ENCODE measurements around the gene GALR3. TPM values are rescaled to one million over a fixed set of nuclear protein-coding genes. Genes with fewer than 3 reads are reported as not detected.
"Not testable (repeated sequence)": the region's sequence is repeated elsewhere in the genome, so short reads cannot be mapped to it uniquely, and the experiment has no call there.

The GALR3 gene
- total and polyA plus RNA-seq, 5 donors = not detected

DNA sequence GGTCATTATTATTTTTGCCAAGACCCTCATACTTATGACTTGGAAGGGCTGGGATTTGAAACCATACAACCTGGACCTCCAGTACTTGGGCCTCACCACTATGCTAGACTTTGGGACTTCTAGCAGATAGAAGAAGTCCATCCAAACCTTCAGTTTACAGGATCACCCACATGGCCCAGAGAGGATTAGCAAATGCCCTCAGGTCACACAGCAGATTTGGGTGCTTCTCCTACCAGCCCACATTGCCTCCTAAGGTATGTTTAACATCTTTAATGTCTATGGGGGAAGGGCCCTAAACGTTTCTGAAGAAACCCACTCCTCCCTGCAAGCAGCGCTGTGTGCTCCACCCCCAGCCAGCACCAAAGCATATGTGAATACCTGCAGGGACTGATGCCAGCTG, 32.9 kb upstream of the GALR3 start:
- DNase-seq (no peak), ATAC-seq (no peak)
- H3K4me3 ChIP-seq (ENCODE audit: low read length) = no peak overlapping the region
- no peaks in the 10 kb centered on the region for H3K4me1 ChIP-seq (ENCODE audit: control insufficient read depth, insufficient read depth, low read length)
- WGBS = 63% methylated on average over 2 of the region's 2 CpGs
- no peaks in the 10 kb centered on the region for H3K27me3 ChIP-seq (ENCODE audit: control insufficient read depth, insufficient read depth)
- intact Hi-C loops (cut with DNase I) = loop anchor here (5.0 to 10.0 kb wide), 2 partner anchors 145 to 148 kb away; no protein-coding TSS in a partner anchor
- no peaks in the 10 kb centered on the region for H3K9me3 ChIP-seq (ENCODE audit: control insufficient read depth, low read length)
- H3K27ac ChIP-seq (ENCODE audit: low read length) = no peak overlapping the region

DNA sequence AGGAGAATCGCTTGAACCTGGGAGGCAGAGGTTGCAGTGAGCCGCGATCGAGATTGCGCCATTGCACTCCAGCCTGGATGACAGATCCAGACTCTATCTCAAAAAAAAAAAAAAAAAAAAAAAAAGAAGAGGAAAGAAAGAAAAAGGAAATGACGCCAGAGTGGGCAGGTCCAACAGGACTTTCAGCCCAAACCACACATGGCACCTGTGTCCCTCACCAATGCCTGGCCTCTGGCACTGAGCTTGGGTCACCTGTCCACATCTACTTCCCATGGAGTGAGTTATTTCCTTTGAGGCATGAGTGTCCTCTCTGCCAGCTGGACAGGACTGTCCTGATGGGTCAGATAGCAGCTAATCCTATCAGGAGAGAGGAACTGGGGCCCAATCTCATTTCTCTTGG, 30.7 kb upstream of the GALR3 start:
- intact Hi-C loops (cut with DNase I) = loop anchor here (5.0 to 10.0 kb wide), 2 partner anchors 148 to 150 kb away; no protein-coding TSS in a partner anchor
- 85% methylated on average over 6 of the region's 6 CpGs for WGBS
- H3K27ac ChIP-seq (ENCODE audit: low read length) = no peak overlapping the region
- H3K9me3 ChIP-seq (ENCODE audit: control insufficient read depth, low read length) = no peaks in the 10 kb centered on the region
- H3K27me3 ChIP-seq (ENCODE audit: control insufficient read depth, insufficient read depth) = no peaks in the 10 kb centered on the region
- H3K4me1 ChIP-seq (ENCODE audit: control insufficient read depth, insufficient read depth, low read length) = no peaks in the 10 kb centered on the region
- DNase-seq = peak in 1 of 3 donors; percentile 21
- H3K4me3 ChIP-seq (ENCODE audit: low read length) = no peak overlapping the region
- ATAC-seq = no peak

DNA sequence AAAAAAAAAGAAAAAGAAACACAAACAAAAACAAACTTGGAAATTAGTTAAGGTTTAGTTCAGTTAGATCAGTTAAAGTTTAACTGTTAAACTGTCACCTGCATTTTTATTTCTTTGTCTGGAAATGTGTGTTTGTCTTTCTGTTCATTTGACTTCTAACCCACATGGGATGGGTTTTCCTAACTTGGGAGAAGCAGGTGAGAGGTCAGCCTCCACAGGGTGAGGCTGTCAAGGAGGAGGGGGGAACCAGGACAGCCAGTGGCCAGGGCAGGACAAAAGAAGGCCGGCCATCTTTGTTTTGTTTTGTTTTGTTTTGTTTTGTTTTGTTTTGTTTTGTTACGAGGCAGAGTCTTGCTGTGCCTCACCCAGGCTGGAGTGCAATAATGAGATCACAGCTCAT, 28.8 kb upstream of the GALR3 start:
- ATAC-seq (no peak), DNase-seq (no peak)
- intact Hi-C loops (cut with DNase I) = loop anchor here (2.0 to 10.0 kb wide), 3 partner anchors 150 to 168 kb away; no protein-coding TSS in a partner anchor
- H3K4me3 ChIP-seq (ENCODE audit: low read length) = no peak overlapping the region
- no peaks in the 10 kb centered on the region for H3K4me1 ChIP-seq (ENCODE audit: control insufficient read depth, insufficient read depth, low read length)
- H3K27me3 ChIP-seq (ENCODE audit: control insufficient read depth, insufficient read depth) = no peaks in the 10 kb centered on the region
- no peak overlapping the region for H3K27ac ChIP-seq (ENCODE audit: low read length)
- WGBS = 82% methylated on average over 2 of the region's 2 CpGs
- no peaks in the 10 kb centered on the region for H3K9me3 ChIP-seq (ENCODE audit: control insufficient read depth, low read length)

- DNase-seq (no peak), ATAC-seq (no peak)
- Histone ChIP-seq H3K4me3 (ENCODE audit: low read length) (no peak overlapping the region), H3K9me3 (ENCODE audit: control insufficient read depth, low read length) (no peaks in the 10 kb centered on the region), H3K4me1 (ENCODE audit: control insufficient read depth, insufficient read depth, low read length) (no peaks in the 10 kb centered on the region), H3K27me3 (ENCODE audit: control insufficient read depth, insufficient read depth) (no peaks in the 10 kb centered on the region), H3K27ac (ENCODE audit: low read length) (no peak overlapping the region)
- WGBS = 79% methylated on average over 3 of the region's 3 CpGs
- intact Hi-C loops (cut with DNase I) = loop anchor here in 2 of 4 donors (10.0 kb wide), 1 partner anchor 151 kb away; no protein-coding TSS in a partner anchor
Measured at GRCh38 chr22:37796079-37796478, 27.1 kb upstream of the GALR3 start.

DNA sequence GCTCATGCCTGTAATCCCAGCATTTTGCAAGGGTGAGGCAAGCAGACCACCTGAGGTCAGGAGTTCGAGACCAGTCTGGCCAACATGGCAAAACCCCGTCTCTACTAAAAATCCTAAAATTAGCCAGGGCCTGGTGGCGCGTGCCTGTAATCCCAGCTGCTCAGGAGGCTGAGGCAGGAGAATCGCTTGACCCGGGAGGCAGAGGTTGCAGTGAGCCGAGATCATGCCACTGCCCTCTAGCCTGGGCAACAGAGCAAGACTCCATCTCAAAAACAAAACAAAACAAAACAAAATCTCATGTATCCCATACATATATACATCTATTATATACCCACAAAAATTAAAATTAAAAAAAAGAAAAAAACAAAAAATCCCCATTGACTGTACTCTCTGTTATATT, 25.9 kb upstream of the GALR3 start:
- H3K27ac ChIP-seq (ENCODE audit: low read length); ATAC-seq; H3K27me3 ChIP-seq (ENCODE audit: control insufficient read depth, insufficient read depth); H3K4me3 ChIP-seq (ENCODE audit: low read length); DNase-seq; H3K4me1 ChIP-seq (ENCODE audit: control insufficient read depth, insufficient read depth, low read length); H3K9me3 ChIP-seq (ENCODE audit: control insufficient read depth, low read length): not testable (repeated sequence)
- intact Hi-C loops (cut with DNase I) = loop anchor here in 2 of 4 donors (10.0 kb wide), 1 partner anchor 152 kb away; no protein-coding TSS in a partner anchor
- WGBS = 90% methylated on average over 7 of the region's 7 CpGs

- Histone ChIP-seq H3K4me1 (ENCODE audit: control insufficient read depth, insufficient read depth, low read length) (no peaks in the 10 kb centered on the region), H3K27me3 (ENCODE audit: control insufficient read depth, insufficient read depth) (no peaks in the 10 kb centered on the region), H3K9me3 (ENCODE audit: control insufficient read depth, low read length) (no peaks in the 10 kb centered on the region), H3K4me3 (ENCODE audit: low read length) (no peak overlapping the region), H3K27ac (ENCODE audit: low read length) (no peak overlapping the region)
- WGBS = 51% methylated on average over 14 of the region's 14 CpGs
- ATAC-seq (no peak), DNase-seq (peak in 1 of 3 donors; percentile 24)
- intact Hi-C loops (cut with DNase I) = loop anchor here in 2 of 4 donors (10.0 kb wide), 1 partner anchor 153 kb away; no protein-coding TSS in a partner anchor
Measured at GRCh38 chr22:37797874-37798500, 25.2 kb upstream of the GALR3 start.

DNA sequence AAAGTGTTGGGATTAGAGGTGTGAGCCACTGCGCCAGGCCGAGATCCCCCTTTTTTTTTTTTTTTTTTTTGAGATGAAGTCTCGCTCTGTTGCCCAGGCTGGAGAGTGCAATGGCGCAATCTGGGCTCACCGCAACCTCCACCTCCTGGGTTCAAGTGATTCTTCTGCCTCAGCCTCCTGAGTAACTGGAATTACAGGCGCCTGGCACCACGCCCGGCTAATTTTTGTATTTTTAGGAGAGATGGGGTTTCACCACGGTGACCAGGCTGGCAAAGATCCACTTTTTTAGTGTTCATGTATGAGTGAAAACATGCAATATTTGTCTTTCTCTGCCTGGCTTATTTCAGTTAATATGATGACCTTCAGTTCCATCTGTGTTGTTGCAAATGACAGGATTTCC, 23.2 kb upstream of the GALR3 start:
- not testable (repeated sequence) for H3K4me1 ChIP-seq (ENCODE audit: control insufficient read depth, insufficient read depth, low read length); H3K9me3 ChIP-seq (ENCODE audit: control insufficient read depth, low read length); H3K27ac ChIP-seq (ENCODE audit: low read length); ATAC-seq; H3K27me3 ChIP-seq (ENCODE audit: control insufficient read depth, insufficient read depth); H3K4me3 ChIP-seq (ENCODE audit: low read length)
- intact Hi-C loops (cut with DNase I) = loop anchor here in 2 of 4 donors (10.0 kb wide), 1 partner anchor 155 kb away; no protein-coding TSS in a partner anchor
- peak in 1 of 3 donors; percentile 13 for DNase-seq
- 76% methylated on average over 9 of the region's 9 CpGs for WGBS

DNA sequence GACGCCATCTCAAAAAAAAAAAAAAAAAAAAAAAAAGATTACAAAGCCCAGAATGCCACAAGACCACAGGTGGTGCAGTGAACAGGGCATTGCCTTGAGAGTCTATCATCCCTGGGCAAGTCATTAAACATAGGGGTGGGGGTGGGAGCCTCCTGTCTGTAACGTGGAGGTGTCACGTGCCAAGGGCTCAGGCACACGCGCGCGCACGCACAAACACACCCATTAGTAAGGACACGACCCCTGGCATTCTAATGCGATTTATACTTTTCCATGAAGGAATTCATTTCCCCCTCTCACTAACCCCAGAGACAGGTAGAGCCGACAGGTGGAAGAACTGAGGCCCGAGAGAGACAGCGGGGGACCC, 21.3 kb upstream of the GALR3 start:
- Histone ChIP-seq H3K27me3 (ENCODE audit: control insufficient read depth, insufficient read depth) (no peaks in the 10 kb centered on the region), H3K4me1 (ENCODE audit: control insufficient read depth, insufficient read depth, low read length) (peaks cover 5% of the 10 kb centered on the region), H3K9me3 (ENCODE audit: control insufficient read depth, low read length) (no peaks in the 10 kb centered on the region), H3K27ac (ENCODE audit: low read length) (no peak overlapping the region), H3K4me3 (ENCODE audit: low read length) (peak overlapping the region; percentile 58)
- DNase-seq = no peak
- 7% methylated on average over 13 of the region's 13 CpGs for WGBS
- no peak for ATAC-seq
- intact Hi-C loops (cut with DNase I) = no loop called here

- ATAC-seq (peak; percentile 35 to 46), DNase-seq (peak; percentile 72 to 89 (median 88))
- peaks cover 5% of the 10 kb centered on the region for H3K4me1 ChIP-seq (ENCODE audit: control insufficient read depth, insufficient read depth, low read length)
- H3K27ac ChIP-seq (ENCODE audit: low read length) = no peak overlapping the region
- 2% methylated on average over 63 of the region's 63 CpGs for WGBS
- no peaks in the 10 kb centered on the region for H3K9me3 ChIP-seq (ENCODE audit: control insufficient read depth, low read length)
- peak overlapping the region; percentile 58 for H3K4me3 ChIP-seq (ENCODE audit: low read length)
- no peaks in the 10 kb centered on the region for H3K27me3 ChIP-seq (ENCODE audit: control insufficient read depth, insufficient read depth)
- intact Hi-C loops (cut with DNase I) = no loop called here
Measured at GRCh38 chr22:37802310-37803194, 20.6 kb upstream of the GALR3 start.

DNA sequence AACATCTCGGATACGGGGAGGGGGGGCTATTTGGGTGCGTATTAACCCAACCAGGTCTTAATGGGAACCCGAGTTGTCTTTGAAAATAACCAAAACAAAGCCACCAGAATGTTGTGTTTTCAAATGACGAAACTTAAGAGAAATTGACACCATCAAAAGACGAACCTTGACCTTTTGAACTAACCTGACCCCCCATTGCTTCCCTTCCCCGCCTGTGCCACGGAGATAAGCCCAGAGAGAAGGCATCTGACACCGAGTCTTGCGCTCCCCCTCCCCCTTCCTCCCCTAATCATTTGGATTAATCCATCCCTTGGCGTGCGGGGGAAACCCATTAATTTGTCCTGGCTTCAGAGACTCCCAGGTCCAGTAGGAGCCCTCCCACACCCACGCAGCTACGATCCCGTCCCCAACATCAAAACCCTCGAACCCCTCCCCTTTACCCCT, 20.0 kb upstream of the GALR3 start:
- peaks cover 5% of the 10 kb centered on the region for H3K4me1 ChIP-seq (ENCODE audit: control insufficient read depth, insufficient read depth, low read length)
- 31% methylated on average over 16 of the region's 16 CpGs for WGBS
- H3K27me3 ChIP-seq (ENCODE audit: control insufficient read depth, insufficient read depth) = no peaks in the 10 kb centered on the region
- ATAC-seq (no peak), DNase-seq (peak in 1 of 3 donors; percentile 47)
- H3K9me3 ChIP-seq (ENCODE audit: control insufficient read depth, low read length) = no peaks in the 10 kb centered on the region
- H3K27ac ChIP-seq (ENCODE audit: low read length) = no peak overlapping the region
- intact Hi-C loops (cut with DNase I) = no loop called here
- H3K4me3 ChIP-seq (ENCODE audit: low read length) = peak overlapping the region; percentile 58
